ENCODE results near the gene ZNF747.

ZNF747 gene

GRCh38 chr16:30570636-30571444, 36.2 kb upstream of the ZNF747 start:
- no peak for DNase-seq (ENCODE audit: extremely low read depth, low read depth)
- H3K4me3 ChIP-seq (replicated peaks; ENCODE audit: low read depth, low read length) = peak overlapping the region; percentile 57
- no peak for TF ChIP-seq CTCF (IDR thresholded peaks at IDR 0.05; ENCODE audit: low read depth, low read length, missing control alignments)

- no peak for DNase-seq (ENCODE audit: extremely low read depth, low read depth)
- no peak for TF ChIP-seq CTCF (IDR thresholded peaks at IDR 0.05; ENCODE audit: low read depth, low read length, missing control alignments)
- H3K4me3 ChIP-seq (replicated peaks; ENCODE audit: low read depth, low read length) = no peak overlapping the region
Observed at GRCh38 chr16:30569746-30570635, 35.3 kb upstream of the ZNF747 start.

GRCh38 chr16:30569281-30569680, 34.6 kb upstream of the ZNF747 start:
- TF ChIP-seq CTCF (IDR thresholded peaks at IDR 0.05; ENCODE audit: low read depth, low read length, missing control alignments) = no peak

GRCh38 chr16:30567991-30568638, 33.5 kb upstream of the ZNF747 start:
- DNase-seq (ENCODE audit: extremely low read depth, low read depth) = no peak
- no peak for TF ChIP-seq CTCF (IDR thresholded peaks at IDR 0.05; ENCODE audit: low read depth, low read length, missing control alignments)
- no peak overlapping the region for H3K4me3 ChIP-seq (replicated peaks; ENCODE audit: low read depth, low read length)

More at GRCh38 chr16:30569281-30569680, 34.6 kb upstream of the ZNF747 start:
- H3K4me3 ChIP-seq (replicated peaks; ENCODE audit: low read depth, low read length) = no peak overlapping the region
- DNase-seq (ENCODE audit: extremely low read depth, low read depth) = no peak

- H3K4me3 ChIP-seq (replicated peaks; ENCODE audit: low read depth, low read length) = no peak overlapping the region
- TF ChIP-seq CTCF (IDR thresholded peaks at IDR 0.05; ENCODE audit: low read depth, low read length, missing control alignments) = no peak
- DNase-seq (ENCODE audit: extremely low read depth, low read depth) = no peak
Observed at GRCh38 chr16:30567160-30567990, 32.7 kb upstream of the ZNF747 start.

GRCh38 chr16:30566531-30566930, 31.9 kb upstream of the ZNF747 start:
- no peak for DNase-seq (ENCODE audit: extremely low read depth, low read depth)
- no peak overlapping the region for H3K4me3 ChIP-seq (replicated peaks; ENCODE audit: low read depth, low read length)
- TF ChIP-seq CTCF (IDR thresholded peaks at IDR 0.05; ENCODE audit: low read depth, low read length, missing control alignments) = no peak

Measured in HFF-Myc (cell line).